HUDEP-2 (cell line): ENCODE results near the gene TRIM5.
A peak's percentile ranks its signal among the peaks of the same experiment; 100 is the strongest.
"Not testable (repeated sequence)": the region's sequence is repeated elsewhere in the genome, so short reads cannot be mapped to it uniquely, and the experiment has no call there.

ENCODE experiments used
- DNase-seq, 76 experiments: peaks; one replicate each; lab custom pipeline; 2025; ENCODE audit not compliant: unreplicated experiment in 76 of 76; lab: John Stamatoyannopoulos, UW

The TRIM5 gene

DNA sequence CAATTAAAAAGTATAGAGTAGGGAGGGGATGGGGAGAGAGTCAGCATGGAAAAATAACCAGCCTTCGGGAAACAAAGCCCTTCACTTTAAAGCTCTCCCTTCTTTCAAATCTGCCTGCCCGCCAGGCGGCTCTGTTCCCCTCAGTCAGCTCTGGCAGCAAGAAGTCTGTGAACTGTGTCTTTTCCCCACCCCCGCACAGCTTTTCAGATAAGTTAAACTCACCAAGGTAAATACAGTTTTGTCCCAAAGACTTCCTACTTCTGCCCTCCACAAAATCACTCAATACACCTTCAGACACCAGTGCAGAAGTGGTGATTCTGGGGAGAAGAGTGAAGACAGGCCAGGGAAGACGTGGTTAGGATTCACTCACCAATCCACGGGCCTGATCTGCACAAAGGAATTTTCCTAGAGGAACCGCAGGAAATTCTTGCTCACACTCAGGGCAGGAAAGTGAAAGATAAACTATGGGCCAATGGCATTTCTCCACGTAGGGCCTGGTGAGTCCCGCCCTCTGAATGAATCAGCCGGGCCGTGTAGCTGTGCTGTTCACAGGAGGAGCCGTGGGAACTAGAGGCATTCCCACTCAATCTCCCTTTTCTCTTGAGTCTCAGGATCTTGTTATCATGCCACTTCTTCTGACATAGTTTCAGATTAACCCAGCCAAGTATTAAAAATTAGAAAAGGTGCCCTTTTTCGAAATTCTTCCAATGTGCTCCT lies at the start of gene TRIM5:
Gene TRIM5 (minus strand): TSS at position 429 of the 717 bp plus-strand sequence. CDS start 4,897 bp downstream, outside the sequence.
- peak in 73 of 76 experiments; percentile 23 to 88 (median 67) for DNase-seq

- no peak for DNase-seq
Observed at GRCh38 chr11:5727691-5728090, 42.8 kb upstream of the TRIM5 start.

DNA sequence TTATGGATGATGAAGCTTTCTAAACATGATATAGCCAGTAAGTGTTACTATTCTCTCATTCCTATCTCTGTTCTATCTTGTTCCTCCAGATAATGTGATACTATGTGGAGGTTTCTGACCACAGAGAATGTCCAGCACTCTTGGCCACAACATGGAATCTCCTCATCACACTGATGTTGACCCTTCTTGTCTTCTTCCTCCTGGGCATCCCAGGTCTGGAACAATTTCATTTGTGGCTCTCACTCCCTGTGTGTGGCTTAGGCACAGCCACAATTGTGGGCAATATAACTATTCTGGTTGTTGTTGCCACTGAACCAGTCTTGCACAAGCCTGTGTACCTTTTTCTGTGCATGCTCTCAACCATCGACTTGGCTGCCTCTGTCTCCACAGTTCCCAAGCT lies 41.5 kb upstream of the TRIM5 start:
- DNase-seq = no peak

DNA sequence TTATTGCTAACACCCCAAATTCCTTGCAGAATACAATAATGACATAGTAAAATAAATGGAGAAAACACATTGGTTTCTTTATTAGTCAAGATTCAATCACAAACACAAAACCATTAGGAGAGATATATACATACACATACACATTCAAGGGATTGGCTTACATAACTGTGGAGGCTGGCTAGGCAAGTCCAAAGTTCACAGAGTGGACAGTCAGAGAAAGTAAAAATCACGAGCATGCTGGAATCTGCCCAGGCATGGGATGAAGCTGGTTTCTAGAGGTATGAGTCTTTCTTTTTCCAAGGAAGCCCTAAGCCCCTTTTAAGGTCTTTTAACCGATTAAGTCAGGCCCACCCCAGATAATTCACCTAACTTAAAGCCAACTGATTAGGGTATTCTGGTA lies 37.7 kb upstream of the TRIM5 start:
- no peak for DNase-seq

- DNase-seq = no peak
Observed at GRCh38 chr11:5719703-5720495, 35.0 kb upstream of the TRIM5 start.

- DNase-seq = not testable (repeated sequence)
Observed at GRCh38 chr11:5716518-5716917, 31.6 kb upstream of the TRIM5 start.

- DNase-seq = no peak
Observed at GRCh38 chr11:5713695-5714094, 28.8 kb upstream of the TRIM5 start.

- DNase-seq = peak in 1 of 76 experiments; percentile 8
Observed at GRCh38 chr11:5712507-5712906, 27.6 kb upstream of the TRIM5 start.

GRCh38 chr11:5705688-5706087 lies 20.8 kb upstream of the TRIM5 start:
- no peak for DNase-seq

DNA sequence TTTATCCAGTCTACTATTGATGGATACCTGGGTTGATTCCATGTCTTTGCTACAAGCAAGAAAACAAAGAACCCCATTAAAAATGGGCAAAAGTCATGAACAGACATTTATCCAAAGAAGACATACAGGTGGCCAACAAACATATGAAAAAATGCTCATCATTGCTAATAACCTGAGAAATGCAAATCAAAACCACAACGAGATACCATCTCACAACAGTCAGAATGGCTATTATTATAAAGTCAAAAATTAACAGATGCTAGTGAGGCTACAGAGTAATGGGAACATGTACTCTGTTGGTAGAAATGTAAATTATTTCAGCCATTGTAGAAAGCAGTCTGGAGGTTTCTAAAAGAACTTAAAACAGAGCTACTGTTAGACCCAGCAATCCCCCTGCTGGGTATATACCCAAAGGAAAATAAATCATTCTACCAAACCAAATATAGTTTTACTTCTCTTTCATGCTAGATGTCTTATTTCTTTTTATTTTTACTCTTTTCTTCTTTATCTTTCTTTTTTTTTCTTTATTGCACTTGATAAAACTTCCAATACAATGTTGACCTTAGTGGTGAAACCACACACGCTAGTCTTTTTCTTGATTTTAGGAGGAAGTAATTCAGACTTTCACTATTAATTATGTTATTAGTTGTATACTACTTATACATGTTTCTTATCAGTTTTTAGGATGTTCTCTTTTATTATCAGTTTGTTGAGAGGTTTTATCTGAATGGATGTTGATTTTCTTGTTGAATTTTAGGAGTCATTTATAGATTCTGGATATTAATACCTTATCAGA lies 19.1 kb upstream of the TRIM5 start:
- DNase-seq = no peak

DNA sequence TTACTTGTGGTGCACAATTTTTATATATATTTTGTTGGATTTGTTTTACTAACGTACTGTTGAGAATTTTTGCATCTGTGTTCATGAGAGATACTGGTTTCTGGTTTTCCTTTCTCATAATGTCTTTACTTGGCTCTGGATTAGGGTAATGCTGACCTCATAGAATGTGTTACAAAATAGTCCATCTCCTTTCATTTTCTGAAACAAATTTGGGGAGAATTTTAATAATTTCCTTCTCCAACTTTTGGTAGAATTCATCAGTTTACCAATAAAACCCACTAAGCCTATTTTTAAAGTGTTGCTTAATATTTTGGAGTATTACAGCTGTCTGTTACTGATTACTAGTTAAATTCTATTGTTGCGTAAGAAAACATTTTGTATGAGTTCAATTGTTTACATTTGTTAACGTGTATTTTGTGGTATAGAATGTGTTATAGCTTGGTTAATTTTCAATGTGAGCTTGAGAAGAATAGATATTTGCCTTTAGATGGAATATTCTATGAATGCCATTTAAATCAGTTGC lies 16.2 kb upstream of the TRIM5 start:
- DNase-seq = no peak

DNA sequence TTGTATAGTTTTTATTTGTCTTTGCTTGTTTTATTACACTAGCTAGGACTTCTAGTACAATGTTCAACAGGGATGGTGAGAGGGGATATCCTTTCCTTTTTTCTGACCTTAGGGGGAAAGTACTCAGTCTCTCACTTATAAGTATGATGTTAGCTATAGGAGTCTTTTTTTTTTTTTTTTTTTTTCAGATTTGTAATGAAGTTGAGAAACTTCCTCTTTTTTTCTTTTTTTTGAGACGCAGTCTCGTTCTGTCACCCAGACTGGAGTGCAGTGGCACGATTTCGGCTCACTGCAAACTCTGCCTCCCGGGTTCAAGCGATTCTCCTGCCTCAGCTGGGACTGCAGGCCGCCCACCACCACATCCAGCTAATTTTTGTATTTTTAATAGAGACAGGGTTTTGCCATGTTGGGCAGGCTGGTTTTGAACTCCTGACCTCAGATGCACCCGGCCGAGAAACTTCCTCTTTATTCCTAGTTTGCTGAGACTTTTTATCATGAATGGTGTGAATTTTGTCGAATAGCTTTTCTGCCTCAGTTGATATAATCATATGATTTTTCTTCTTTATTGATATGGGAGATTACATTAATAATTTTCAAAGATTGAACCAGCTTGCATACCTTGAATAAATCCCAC lies 15.7 kb upstream of the TRIM5 start:
- no peak for DNase-seq

DNA sequence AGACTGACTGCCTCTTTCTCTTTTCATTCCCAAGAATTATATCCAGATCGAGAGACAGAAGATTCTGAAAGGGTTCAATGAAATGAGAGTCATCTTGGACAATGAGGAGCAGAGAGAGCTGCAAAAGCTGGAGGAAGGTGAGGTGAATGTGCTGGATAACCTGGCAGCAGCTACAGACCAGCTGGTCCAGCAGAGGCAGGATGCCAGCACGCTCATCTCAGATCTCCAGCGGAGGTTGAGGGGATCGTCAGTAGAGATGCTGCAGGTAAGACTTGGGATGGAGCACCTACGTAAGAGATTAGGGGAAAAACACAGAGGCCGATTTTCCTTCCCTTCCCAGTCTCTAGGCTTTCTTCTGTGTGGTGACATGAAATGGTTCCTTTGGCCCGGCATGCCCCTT lies 13.4 kb upstream of the TRIM5 start:
- no peak for DNase-seq

DNA sequence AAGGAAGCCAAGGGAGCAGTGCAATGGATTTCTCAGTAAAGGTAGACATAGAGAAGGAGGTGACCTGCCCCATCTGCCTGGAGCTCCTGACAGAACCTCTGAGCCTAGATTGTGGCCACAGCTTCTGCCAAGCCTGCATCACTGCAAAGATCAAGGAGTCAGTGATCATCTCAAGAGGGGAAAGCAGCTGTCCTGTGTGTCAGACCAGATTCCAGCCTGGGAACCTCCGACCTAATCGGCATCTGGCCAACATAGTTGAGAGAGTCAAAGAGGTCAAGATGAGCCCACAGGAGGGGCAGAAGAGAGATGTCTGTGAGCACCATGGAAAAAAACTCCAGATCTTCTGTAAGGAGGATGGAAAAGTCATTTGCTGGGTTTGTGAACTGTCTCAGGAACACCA lies 11.3 kb upstream of the TRIM5 start:
- DNase-seq = no peak

- DNase-seq = no peak
Observed at GRCh38 chr11:5695580-5695979, 10.7 kb upstream of the TRIM5 start.

GRCh38 chr11:5694642-5695041 lies 9.8 kb upstream of the TRIM5 start:
- no peak for DNase-seq

GRCh38 chr11:5691964-5692361 lies 7.1 kb upstream of the TRIM5 start:
- DNase-seq = no peak

GRCh38 chr11:5691238-5691963 lies 6.5 kb upstream of the TRIM5 start:
- not testable (repeated sequence) for DNase-seq

DNA sequence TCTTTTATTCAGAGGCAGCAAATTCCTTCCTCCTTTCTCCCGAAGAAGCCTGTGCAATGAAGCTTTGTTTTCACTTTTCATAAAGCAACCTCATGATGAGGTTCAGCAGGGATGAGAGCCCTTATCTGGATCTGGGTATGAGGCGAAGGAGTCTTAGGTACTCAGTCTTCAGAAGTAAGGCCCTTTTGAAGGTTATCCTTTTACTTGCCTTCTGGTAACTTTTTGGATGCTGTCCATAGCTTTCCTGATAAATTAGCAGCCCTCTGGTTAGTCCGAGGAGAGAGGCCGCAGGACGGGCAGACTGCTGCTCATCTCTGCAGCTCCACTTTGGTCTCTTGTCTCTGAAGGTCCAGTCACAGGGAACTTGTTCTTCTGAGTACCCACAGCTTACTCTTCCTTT lies 5.9 kb upstream of the TRIM5 start:
- no peak for DNase-seq

- DNase-seq = peak in 2 of 76 experiments; percentile 12 to 18
Observed at GRCh38 chr11:5690216-5690615, 5.3 kb upstream of the TRIM5 start.
